H1 (cell line): ENCODE measurements around the gene CYGB. TPM values are rescaled to one million over a fixed set of nuclear protein-coding genes. Genes with fewer than 3 reads are reported as not detected.
A peak's percentile ranks its signal among the peaks of the same experiment; 100 is the strongest.

Source experiments
- CTCF ChIA-PET: fragments of 300-600 bp; sonication (Branson Sonifier 250); formaldehyde crosslinking; loops from one replicate; lab custom pipeline; 2021; ENCODE audit not compliant: partially characterized antibody; lab: Charles Lee
- POLR2A ChIA-PET: fragments of 300-600 bp; sonication (Branson Sonifier 250); formaldehyde crosslinking; loops from one replicate; lab custom pipeline; 2021; ENCODE audit warnings: inconsistent platforms; ENCODE audit not compliant: partially characterized antibody; lab: Charles Lee
- DNase-seq, 2 experiments: peaks; one replicate each; pipeline versions ENCODE4 v3.0.0 to v3.0.0-alpha.2; 2010 to 2022; ENCODE audit warnings: low spot score in 2 of 2, low read depth in 1 of 2, mixed read lengths in 1 of 2
- FAIRE-seq: peaks from 2 replicates; lab custom pipeline; 2011; peaks lifted over from hg19 to GRCh38; lab: Jason Lieb, UNC
- H2AFZ ChIP-seq: 2 replicates; pipeline ENCODE4 v1.8.1; 2012; ENCODE audit warnings: low read length, inconsistent platforms
- H2AK5ac ChIP-seq: 2 replicates; pipeline ENCODE4 v1.6.1; 2013; ENCODE audit warnings: low read depth, low read length
- H2BK120ac ChIP-seq: replicated peaks from 2 replicates; pipeline ENCODE3; 2013; ENCODE audit warnings: low read depth, low read length, inconsistent platforms
- H2BK12ac ChIP-seq: 2 replicates; pipeline ENCODE4 v1.6.1; 2013; ENCODE audit warnings: low read depth, low read length
- H2BK15ac ChIP-seq: 2 replicates; pipeline ENCODE4 v1.6.1; 2013; ENCODE audit warnings: low read length
- H2BK20ac ChIP-seq: 2 replicates; pipeline ENCODE4 v1.6.1; 2013; ENCODE audit warnings: low read length
- H2BK5ac ChIP-seq: 2 replicates; pipeline ENCODE4 v1.6.1; 2013; ENCODE audit warnings: low read depth, low read length
- H3K14ac ChIP-seq: 2 replicates; pipeline ENCODE4 v1.6.1; 2013; ENCODE audit warnings: inconsistent platforms; ENCODE audit not compliant: insufficient read length
- H3K18ac ChIP-seq: 2 replicates; pipeline ENCODE4 v1.6.1; 2013; ENCODE audit warnings: low read length; ENCODE audit errors: extremely low read depth
- H3K23ac ChIP-seq: 2 replicates; pipeline ENCODE4 v1.6.1; 2013; ENCODE audit warnings: inconsistent platforms; ENCODE audit not compliant: insufficient read length
- H3K23me2 ChIP-seq: 2 replicates; pipeline ENCODE4 v1.6.1; 2013; ENCODE audit warnings: low read depth, low read length
- H3K27ac ChIP-seq: 2 replicates; pipeline ENCODE4 v1.6.1; 2011; ENCODE audit warnings: low read depth, low read length, inconsistent platforms
- H3K27me3 ChIP-seq, 4 experiments: replicated peaks in 1 of 4; 1 replicate in 1 of 4; 2 replicates in 3 of 4; pipeline versions ENCODE4 v1.6.1 to v1.8.1; 2011 to 2013; ENCODE audit warnings: low read length in 3 of 4, mild to moderate bottlenecking in 3 of 4, inconsistent platforms in 2 of 4, mixed read lengths in 2 of 4, moderate library complexity in 1 of 4; ENCODE audit not compliant: control insufficient read depth in 3 of 4, insufficient read depth in 3 of 4; ENCODE audit errors: extremely low read depth in 1 of 4
- H3K36me3 ChIP-seq, 4 experiments: 2 replicates each; pipeline versions ENCODE4 v1.6.1 to v1.8.1; 2011 to 2013; ENCODE audit warnings: mild to moderate bottlenecking in 4 of 4, low read length in 3 of 4, moderate library complexity in 2 of 4, control low read depth in 1 of 4, inconsistent platforms in 1 of 4; ENCODE audit not compliant: insufficient read depth in 4 of 4, control insufficient read depth in 2 of 4
- H3K4ac ChIP-seq: replicated peaks from 2 replicates; pipeline ENCODE3; 2013; ENCODE audit warnings: low read length, low read depth, mixed read lengths, inconsistent platforms; ENCODE audit not compliant: insufficient read length
- H3K4me1 ChIP-seq, 4 experiments: replicated peaks in 1 of 4; 1 replicate in 1 of 4; 2 replicates in 3 of 4; pipeline versions ENCODE4 v1.6.1 to v1.8.1; 2011 to 2013; ENCODE audit warnings: low read length in 3 of 4, inconsistent platforms in 2 of 4, mixed read lengths in 1 of 4; ENCODE audit not compliant: insufficient read depth in 4 of 4, control insufficient read depth in 3 of 4
- H3K4me2 ChIP-seq, 2 experiments: 2 replicates each; pipeline versions ENCODE4 v1.6.1 to v1.8.1; 2011 to 2013; ENCODE audit warnings: low read depth in 2 of 2, low read length in 2 of 2, control low read depth in 1 of 2, inconsistent platforms in 1 of 2, mild to moderate bottlenecking in 1 of 2; ENCODE audit not compliant: insufficient read depth in 1 of 2
- H3K4me3 ChIP-seq, 4 experiments: fragments of 200-600, 300-600 bp in 1 of 4; sonication (generic), shearing (Covaris generic), sonication (Bioruptor Twin) in 1 of 4; 2 replicates each; pipeline versions ENCODE4 v1.5.1 to v1.8.1; 2011 to 2016; ENCODE audit warnings: low read length in 4 of 4, low read depth in 3 of 4, control low read depth in 2 of 4, inconsistent platforms in 2 of 4, mild to moderate bottlenecking in 2 of 4, mixed read lengths in 1 of 4, moderate library complexity in 1 of 4; ENCODE audit not compliant: insufficient read depth in 2 of 4; ENCODE audit errors: extremely low read depth in 1 of 4
- H3K56ac ChIP-seq: replicated peaks from 2 replicates; pipeline ENCODE3; 2013; ENCODE audit warnings: low read depth, mild to moderate bottlenecking, mixed read lengths, low read length, inconsistent platforms; ENCODE audit not compliant: insufficient read length
- H3K79me1 ChIP-seq: 2 replicates; pipeline ENCODE4 v1.6.1; 2013; ENCODE audit warnings: low read depth, low read length, control low read depth
- H3K79me2 ChIP-seq, 2 experiments: 2 replicates each; pipeline versions ENCODE4 v1.6.1 to v1.8.1; 2012 to 2013; ENCODE audit warnings: low read length in 2 of 2, mild to moderate bottlenecking in 2 of 2, inconsistent platforms in 1 of 2; ENCODE audit not compliant: insufficient read depth in 2 of 2, control insufficient read depth in 1 of 2
- H3K9ac ChIP-seq, 4 experiments: replicated peaks in 1 of 4; 1 replicate in 1 of 4; 2 replicates in 3 of 4; pipeline versions ENCODE4 v1.6.1 to v1.8.1; 2011 to 2013; ENCODE audit warnings: low read depth in 3 of 4, low read length in 3 of 4, control low read depth in 2 of 4, mild to moderate bottlenecking in 2 of 4, moderate library complexity in 2 of 4, inconsistent platforms in 1 of 4; ENCODE audit errors: extremely low read depth in 1 of 4
- H3K9me3 ChIP-seq, 2 experiments: 2 replicates each; pipeline versions ENCODE4 v1.6.1 to v1.8.1; 2012 to 2013; ENCODE audit warnings: mild to moderate bottlenecking in 2 of 2, moderate library complexity in 2 of 2, control low read depth in 1 of 2, inconsistent platforms in 1 of 2, low read depth in 1 of 2, low read length in 1 of 2, mixed read lengths in 1 of 2; ENCODE audit not compliant: insufficient read depth in 2 of 2
- H4K20me1 ChIP-seq, 2 experiments: replicated peaks in 1 of 2; 2 replicates each; pipeline versions ENCODE3 to v1.8.1; 2011 to 2013; ENCODE audit warnings: inconsistent platforms in 2 of 2, low read length in 2 of 2, mild to moderate bottlenecking in 1 of 2; ENCODE audit not compliant: insufficient read depth in 2 of 2, control insufficient read depth in 1 of 2
- H4K5ac ChIP-seq: 2 replicates; pipeline ENCODE4 v1.6.1; 2013; ENCODE audit warnings: low read length, low read depth, mixed read lengths, inconsistent platforms; ENCODE audit not compliant: insufficient read length
- H4K8ac ChIP-seq: 2 replicates; pipeline ENCODE4 v1.8.0; 2013; ENCODE audit warnings: mild to moderate bottlenecking, moderate library complexity, low read length, inconsistent platforms; ENCODE audit not compliant: insufficient read depth; ENCODE audit errors: extremely low read depth
- H4K91ac ChIP-seq: replicated peaks from 2 replicates; pipeline ENCODE3; 2013; ENCODE audit warnings: low read length, mixed read lengths, inconsistent platforms; ENCODE audit not compliant: insufficient read length
- CTBP2 ChIP-seq: IDR thresholded peaks from 2 replicates; pipeline ENCODE4 v1.7.0; 2011; ENCODE audit warnings: borderline replicate concordance, mild to moderate bottlenecking, moderate library complexity, mixed read lengths, low read length; ENCODE audit not compliant: insufficient read depth, insufficient read length
- EZH2 ChIP-seq: fragments of 200-600 bp; sonication (generic); IDR thresholded peaks from 2 replicates; pipeline ENCODE4 v1.7.1; 2012; ENCODE audit warnings: low read depth, mild to moderate bottlenecking, moderate library complexity, low read length, inconsistent platforms; ENCODE audit not compliant: severe bottlenecking
- KDM4A ChIP-seq: IDR thresholded peaks from one replicate; pipeline ENCODE4 v1.7.1; 2012; ENCODE audit warnings: low read depth, mild to moderate bottlenecking, moderate library complexity, low read length, inconsistent platforms; ENCODE audit not compliant: severe bottlenecking
- MAFK ChIP-seq: IDR thresholded peaks from 2 replicates; pipeline ENCODE4 v1.6.1; 2012; ENCODE audit warnings: low read depth, mild to moderate bottlenecking, improper control_type of control experiment, low read length
- RNF2 ChIP-seq: fragments of 200-900, 300-1000 bp; sonication (generic); IDR thresholded peaks from 2 replicates; pipeline ENCODE4 v1.7.1; 2016; ENCODE audit warnings: borderline replicate concordance, low read depth, mild to moderate bottlenecking, antibody characterized with exemption, low read length; ENCODE audit not compliant: poor library complexity, severe bottlenecking; ENCODE audit errors: missing control alignments
- SIN3A ChIP-seq, 2 experiments: IDR thresholded peaks in 1 of 2; conservative IDR thresholded peaks in 1 of 2; 2 replicates each; pipeline ENCODE4 v1.6.1; 2011 to 2012; ENCODE audit warnings: low read length in 2 of 2, improper control_type of control experiment in 1 of 2, low read depth in 1 of 2, mild to moderate bottlenecking in 1 of 2
- SIX5 ChIP-seq: IDR thresholded peaks from 2 replicates; pipeline ENCODE4 v1.6.1; 2011; ENCODE audit warnings: mild to moderate bottlenecking, low read depth, low read length
- SP4 ChIP-seq: IDR thresholded peaks from 2 replicates; pipeline ENCODE4 v1.6.1; 2012; ENCODE audit warnings: low read length, inconsistent platforms
- YY1 ChIP-seq: IDR thresholded peaks from 2 replicates; pipeline ENCODE4 v1.6.1; 2011; ENCODE audit warnings: low read depth, mild to moderate bottlenecking, low read length
- WGBS, 2 experiments: shearing (Covaris generic) in 1 of 2; methylation state at CpG; one replicate each; pipeline versions ENCODE4 v1.1.6 to v1.1.7; 2013 to 2015; ENCODE audit warnings: low lambda C conversion rate in 2 of 2, mixed read lengths in 2 of 2, inconsistent platforms in 1 of 2, low coverage in 1 of 2, missing lambda C conversion rate in 1 of 2; ENCODE audit not compliant: insufficient replicate concordance in 2 of 2, insufficient coverage in 1 of 2, insufficient read length in 1 of 2; ENCODE audit errors: extremely low coverage in 1 of 2, missing lambda C conversion rate in 1 of 2; 5-methylcytosine and 5-hydroxymethylcytosine counted together
- polyA plus RNA-seq, 7 experiments: library from polyadenylated mRNA; depleted of rRNA in 3 of 7; stranded (reverse) in 5 of 7; unstranded in 2 of 7; fragments of >200 nt in 5 of 7; fragments of 200-250 nt in 2 of 7; gene quantifications; 1 replicate in 5 of 7; 2 replicates in 1 of 7; 4 replicates in 1 of 7; pipeline versions ENCODE4 v1.2.1 to v1.2.3, GENCODE V29; 2011 to 2013; ENCODE audit warnings: missing spikeins in 2 of 7, mixed read lengths in 2 of 7
- total RNA-seq: library from RNA; stranded (reverse); fragmentation: NEBNext Ultra II Directional; extraction: Animal tissue kit (Norgen Biotek cat#: 25700); gene quantifications from 2 replicates; pipeline ENCODE4 v1.2.1, GENCODE V29; 2021
- TF ChIP-seq, protein P1 (sequence below): IDR thresholded peaks from 2 replicates; pipeline ENCODE4 v1.6.1; 2012; ENCODE audit warnings: inconsistent platforms

Gene CYGB
- total and polyA plus RNA-seq, 2 of the 8 experiments (the other 6 are each of a cell fraction or from before 2014, with no cell fraction given) = 2.7 to 3.7 TPM

DNA sequence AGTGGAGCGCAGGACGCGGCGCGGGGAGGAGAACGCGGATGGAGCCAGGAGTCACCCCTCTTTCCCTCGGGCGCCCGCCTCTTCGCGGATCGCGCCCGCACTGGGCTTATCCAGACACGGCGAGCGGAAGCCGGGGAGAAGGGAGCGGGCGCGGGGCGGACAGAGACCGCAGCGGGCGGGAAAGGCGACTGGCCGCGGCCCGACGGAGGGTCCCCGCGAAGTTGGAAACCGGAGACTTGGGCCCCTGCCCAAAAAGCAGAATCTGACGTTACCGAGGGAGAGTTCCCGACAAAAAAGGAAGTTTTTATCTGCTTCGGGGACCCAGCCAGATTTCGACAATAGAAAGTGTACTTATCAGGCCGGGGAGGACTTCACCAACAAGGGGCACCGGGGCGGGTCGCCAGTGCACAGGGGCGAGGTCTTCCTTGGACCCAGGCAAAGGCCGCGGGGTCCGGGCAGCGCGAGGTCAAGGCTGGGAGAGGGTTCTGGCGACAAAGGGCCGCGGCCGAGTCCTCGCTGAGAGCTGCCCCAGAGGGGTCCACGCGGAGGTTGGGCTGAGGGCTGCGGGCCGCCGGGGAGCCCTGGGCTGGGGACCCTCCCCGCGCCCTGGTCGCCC, 47.6 kb upstream of the CYGB start:
- Histone ChIP-seq H4K8ac (no peak overlapping the region), H4K91ac (no peak overlapping the region), H3K79me1 (no peaks in the 10 kb centered on the region), H2BK15ac (0 out of 2 replicates have a peak overlapping the region, but pooled peaks have one; percentile 12), H2BK120ac (no peak overlapping the region), H3K79me2 (no peaks in the 10 kb centered on the region), H3K9ac (0 out of 7 replicates have a peak overlapping the region, but pooled peaks of 1 of the 4 experiments have one; percentile 26), H4K20me1 (peaks cover 0 to 2% of the 10 kb centered on the region in 2 experiments), H3K36me3 (peaks cover 0 to 9% (median 0%) of the 10 kb centered on the region in 4 experiments; a peak in 1 of 8 replicates), H3K9me3 (0 out of 4 replicates have a peak, but pooled peaks cover 0 to 2% of the 10 kb centered on the region in 2 experiments), H2BK12ac (no peak overlapping the region), H3K27ac (no peak overlapping the region), H2BK20ac (no peak overlapping the region), H2BK5ac (no peak overlapping the region), H3K56ac (no peak overlapping the region), H3K14ac (no peak overlapping the region), H3K4me3 (peak overlapping the region; percentile 42 to 81 (median 48)), H3K4me2 (peak overlapping the region; percentile 87 to 99), H3K4me1 (peaks cover 0 to 25% (median 11%) of the 10 kb centered on the region in 4 experiments; a peak in 6 of 7 replicates), H2AFZ (peak overlapping the region; percentile 94), H3K23ac (no peak overlapping the region), H2AK5ac (no peak overlapping the region), H3K23me2 (peaks cover 13% of the 10 kb centered on the region), H3K4ac (no peak overlapping the region), H3K27me3 (peaks cover 33 to 67% (median 53%) of the 10 kb centered on the region in 4 experiments), H4K5ac (no peak overlapping the region), H3K18ac (peak overlapping the region; percentile 48; the same call in 1 of the 2 replicates)
- ChIA-PET CTCF (interaction anchor here (1.0 to 3.5 kb wide), 8 partner anchors 9 to 149 kb away, joined by 3 to 12 read pairs (median 4); no protein-coding TSS in a partner anchor), POLR2A (interaction anchor here (0.9 to 1.9 kb wide), 7 partner anchors 12 to 152 kb away, joined by 3 to 16 read pairs (median 5); no protein-coding TSS in a partner anchor)
- 3% methylated on average over 56 of the region's 62 CpGs; no CpG with 5 or more reads in 1 of the 2 experiments for WGBS, 2 experiments
- FAIRE-seq = no peak
- peak in 1 of 2 experiments; percentile 72 for DNase-seq
- TF ChIP-seq KDM4A = peak; percentile 23
- peak; percentile 96 for TF ChIP-seq EZH2
- TF ChIP-seq SIX5 = no peak
- TF ChIP-seq CTBP2 = peak; percentile 5
- no peak for TF ChIP-seq MAFK
- peak; percentile 72 for TF ChIP-seq RNF2
- TF ChIP-seq, protein P1, sequence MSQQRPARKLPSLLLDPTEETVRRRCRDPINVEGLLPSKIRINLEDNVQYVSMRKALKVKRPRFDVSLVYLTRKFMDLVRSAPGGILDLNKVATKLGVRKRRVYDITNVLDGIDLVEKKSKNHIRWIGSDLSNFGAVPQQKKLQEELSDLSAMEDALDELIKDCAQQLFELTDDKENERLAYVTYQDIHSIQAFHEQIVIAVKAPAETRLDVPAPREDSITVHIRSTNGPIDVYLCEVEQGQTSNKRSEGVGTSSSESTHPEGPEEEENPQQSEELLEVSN = peak; percentile 82
- no peak for TF ChIP-seq SP4
- TF ChIP-seq SIN3A (conservative IDR thresholded peaks at IDR 0.05 in 1 of 2, IDR thresholded peaks at IDR 0.05 in 1 of 2; ENCODE audit: low read depth in 1 of 2, low read length in 2 of 2) = 0 out of 4 replicates have a peak, but pooled peaks of 1 of the 2 experiments have one; percentile 32
- no peak for TF ChIP-seq YY1
